IMR-90 (cell line): ENCODE data around the gene COL4A1. TPM values are rescaled to one million over a fixed set of nuclear protein-coding genes. Genes with fewer than 3 reads are reported as not detected.

Experiments used
- ATAC-seq: fragments of 200-7000 bp; cut with Tn5 transposase; 2 replicates; pipeline ENCODE4 v1.9.1; 2020; ENCODE audit warnings: low read depth, mild to moderate bottlenecking, moderate library complexity
- BruUV-seq: library from RNA; stranded (reverse); fragments of 400-500 nt; replicated peaks from 2 replicates; lab custom pipeline; 2021; lab: Mats Ljungman, UMichigan
- CTCF ChIA-PET: fragments of 300-600 bp; formaldehyde crosslinking; extraction: SDS; loops from one replicate; lab custom pipeline; 2021; ENCODE audit warnings: antibody characterized with exemption; lab: Yijun Ruan, JAX
- POLR2A ChIA-PET: fragments of 300-600 bp; sonication (Branson Sonifier 250); formaldehyde crosslinking; loops from one replicate; lab custom pipeline; 2022; ENCODE audit warnings: antibody characterized with exemption; ENCODE audit not compliant: unreplicated experiment; lab: Charles Lee
- DNase-seq: peaks from one replicate; pipeline ENCODE4 v3.0.0; 2013
- H2AFZ ChIP-seq: replicated peaks from 2 replicates; pipeline ENCODE3; 2013; ENCODE audit warnings: low read length, mild to moderate bottlenecking; ENCODE audit not compliant: poor library complexity
- H2AK5ac ChIP-seq: 2 replicates; pipeline ENCODE4 v1.6.1; 2013; ENCODE audit warnings: low read depth, low read length, inconsistent platforms
- H2AK9ac ChIP-seq: replicated peaks from 2 replicates; pipeline ENCODE3; 2013; ENCODE audit warnings: mild to moderate bottlenecking, low read depth, low read length, moderate library complexity; ENCODE audit not compliant: poor library complexity
- H2BK120ac ChIP-seq: 2 replicates; pipeline ENCODE4 v1.6.1; 2013; ENCODE audit warnings: low read depth, low read length, inconsistent platforms
- H2BK15ac ChIP-seq: 3 replicates; pipeline ENCODE4 v1.6.1; 2013; ENCODE audit warnings: low read depth, low read length, inconsistent platforms
- H2BK20ac ChIP-seq: 2 replicates; pipeline ENCODE4 v1.6.1; 2013; ENCODE audit warnings: low read depth, mild to moderate bottlenecking, inconsistent platforms, low read length, moderate library complexity
- H2BK5ac ChIP-seq: 2 replicates; pipeline ENCODE4 v1.6.1; 2013; ENCODE audit warnings: mild to moderate bottlenecking, low read depth, low read length, inconsistent platforms; ENCODE audit not compliant: poor library complexity, severe bottlenecking
- H3K14ac ChIP-seq: replicated peaks from 2 replicates; pipeline ENCODE4 v1.6.1; 2013; ENCODE audit warnings: low read depth, low read length, inconsistent platforms
- H3K18ac ChIP-seq: 2 replicates; pipeline ENCODE4 v1.6.1; 2013; ENCODE audit warnings: low read depth, low read length, control low read depth
- H3K23ac ChIP-seq: 2 replicates; pipeline ENCODE4 v1.6.1; 2013; ENCODE audit warnings: low read depth, low read length, inconsistent platforms
- H3K27ac ChIP-seq: 2 replicates; pipeline ENCODE4 v1.5.1; 2013; ENCODE audit warnings: mild to moderate bottlenecking, control low read depth, low read length; ENCODE audit not compliant: insufficient read depth
- H3K27me3 ChIP-seq: 2 replicates; pipeline ENCODE4 v1.6.1; 2013; ENCODE audit warnings: low read length; ENCODE audit not compliant: control insufficient read depth, insufficient read depth
- H3K36me3 ChIP-seq: 2 replicates; pipeline ENCODE4 v1.6.1; 2013; ENCODE audit warnings: low read length, mixed read lengths; ENCODE audit not compliant: control insufficient read depth, insufficient read depth
- H3K4ac ChIP-seq: 2 replicates; pipeline ENCODE4 v1.6.1; 2013; ENCODE audit warnings: low read depth, low read length, inconsistent platforms
- H3K4me1 ChIP-seq: 2 replicates; pipeline ENCODE4 v1.6.1; 2013; ENCODE audit warnings: low read length, mixed read lengths; ENCODE audit not compliant: control insufficient read depth, insufficient read depth
- H3K4me2 ChIP-seq: 2 replicates; pipeline ENCODE4 v1.6.1; 2013; ENCODE audit warnings: low read depth, mild to moderate bottlenecking, control low read depth, low read length, moderate library complexity
- H3K4me3 ChIP-seq: 2 replicates; pipeline ENCODE4 v1.5.1; 2013; ENCODE audit warnings: low read depth, mild to moderate bottlenecking, control low read depth, low read length, moderate library complexity; ENCODE audit not compliant: insufficient read depth
- H3K56ac ChIP-seq: 2 replicates; pipeline ENCODE4 v1.6.1; 2013; ENCODE audit warnings: low read length, inconsistent platforms; ENCODE audit not compliant: insufficient read depth; ENCODE audit errors: extremely low read depth
- H3K79me1 ChIP-seq, 2 experiments: 2 replicates each; pipeline ENCODE4 v1.6.1; 2013; ENCODE audit warnings: low read length in 2 of 2, inconsistent platforms in 1 of 2, low read depth in 1 of 2
- H3K9ac ChIP-seq: 2 replicates; pipeline ENCODE4 v1.6.1; 2013; ENCODE audit warnings: low read depth, low read length, control low read depth
- H3K9me1 ChIP-seq: 2 replicates; pipeline ENCODE4 v1.6.1; 2013; ENCODE audit warnings: low read length, inconsistent platforms; ENCODE audit not compliant: insufficient read depth
- H3K9me3 ChIP-seq: 2 replicates; pipeline ENCODE4 v1.6.1; 2013; ENCODE audit warnings: low read length; ENCODE audit not compliant: control insufficient read depth, insufficient read depth
- H4K20me1 ChIP-seq: 2 replicates; pipeline ENCODE4 v1.6.1; 2013; ENCODE audit warnings: low read length, inconsistent platforms; ENCODE audit not compliant: insufficient read depth
- H4K5ac ChIP-seq: 2 replicates; pipeline ENCODE4 v1.6.1; 2013; ENCODE audit warnings: mild to moderate bottlenecking, low read depth, low read length, control low read depth
- H4K8ac ChIP-seq, 2 experiments: 2 replicates each; pipeline ENCODE4 v1.6.1; 2013; ENCODE audit warnings: low read depth in 2 of 2, low read length in 2 of 2, control low read depth in 1 of 2, inconsistent platforms in 1 of 2
- H4K91ac ChIP-seq: 2 replicates; pipeline ENCODE4 v1.6.1; 2013; ENCODE audit warnings: low read depth, low read length, inconsistent platforms; ENCODE audit not compliant: insufficient read depth
- BHLHE40 ChIP-seq: fragments of 150-350 bp; IDR thresholded peaks from 2 replicates; pipeline ENCODE4 v1.6.1; 2016; ENCODE audit warnings: mild to moderate bottlenecking, low read depth, low read length
- CEBPB ChIP-seq: IDR thresholded peaks from 2 replicates; pipeline ENCODE4 v1.6.1; 2012; ENCODE audit warnings: low read depth, low read length, improper control_type of control experiment
- CHD1 ChIP-seq: IDR thresholded peaks from 2 replicates; pipeline ENCODE4 v1.6.1; 2012; ENCODE audit warnings: low read depth, low read length, improper control_type of control experiment
- CTCF ChIP-seq: conservative IDR thresholded peaks from 2 replicates; pipeline ENCODE4 v1.5.1; 2012; ENCODE audit warnings: mild to moderate bottlenecking, low read depth, low read length, improper control_type of control experiment
- FOS ChIP-seq: fragments of 150-350 bp; IDR thresholded peaks from 2 replicates; pipeline ENCODE4 v1.6.1; 2016; ENCODE audit warnings: low read depth, low read length
- MAFK ChIP-seq: IDR thresholded peaks from 2 replicates; pipeline ENCODE4 v1.6.1; 2012; ENCODE audit warnings: low read depth, low read length, improper control_type of control experiment
- MAZ ChIP-seq: IDR thresholded peaks from 2 replicates; pipeline ENCODE4 v1.6.1; 2012; ENCODE audit warnings: low read depth, mild to moderate bottlenecking, low read length, improper control_type of control experiment, moderate library complexity, borderline replicate concordance
- MXI1 ChIP-seq: IDR thresholded peaks from 2 replicates; pipeline ENCODE4 v1.6.1; 2012; ENCODE audit warnings: low read depth, mild to moderate bottlenecking, low read length, moderate library complexity, borderline replicate concordance
- NFE2L2 ChIP-seq: fragments of 150-350 bp; IDR thresholded peaks from 2 replicates; pipeline ENCODE4 v1.6.1; 2016; ENCODE audit warnings: low read depth, mild to moderate bottlenecking, low read length
- POLR2A ChIP-seq: IDR thresholded peaks from 2 replicates; pipeline ENCODE4 v1.6.1; 2012; ENCODE audit warnings: mild to moderate bottlenecking, low read depth, low read length
- RAD21 ChIP-seq: IDR thresholded peaks from 2 replicates; pipeline ENCODE4 v1.6.1; 2012; ENCODE audit warnings: low read length, improper control_type of control experiment
- RCOR1 ChIP-seq: IDR thresholded peaks from 2 replicates; pipeline ENCODE4 v1.6.1; 2012; ENCODE audit warnings: mild to moderate bottlenecking, low read length, improper control_type of control experiment; ENCODE audit not compliant: insufficient replicate concordance
- RFX5 ChIP-seq: IDR thresholded peaks from 2 replicates; pipeline ENCODE4 v1.8.0; 2012; ENCODE audit warnings: low read depth, mild to moderate bottlenecking, low read length, moderate library complexity
- SMC3 ChIP-seq: fragments of 150-350 bp; IDR thresholded peaks from 2 replicates; pipeline ENCODE4 v1.6.1; 2016; ENCODE audit warnings: low read depth, mild to moderate bottlenecking, antibody characterized with exemption, low read length, moderate library complexity
- USF2 ChIP-seq: fragments of 150-350 bp; IDR thresholded peaks from 2 replicates; pipeline ENCODE4 v1.6.1; 2017; ENCODE audit warnings: mild to moderate bottlenecking, antibody characterized with exemption, low read length, low read depth
- WGBS, 2 experiments: methylation state at CpG; one replicate each; pipeline versions ENCODE4 v1.1.5 to v1.1.7; 2013; ENCODE audit warnings: missing lambda C conversion rate in 2 of 2; ENCODE audit not compliant: insufficient read length in 1 of 2; ENCODE audit errors: extremely low coverage in 2 of 2; 5-methylcytosine and 5-hydroxymethylcytosine counted together
- dilution Hi-C: fragments of 300-500 bp; cut with HindIII; formaldehyde crosslinking; loops from one replicate; pipeline ENCODE4 v1.14.3; 2018; ENCODE audit warnings: low sequenced_read_pairs; ENCODE audit not compliant: unreplicated experiment
- in situ Hi-C: fragments of 300-500 bp; cut with MboI; formaldehyde crosslinking; loops from 3 replicates; pipeline ENCODE4 v1.14.3; 2019; ENCODE audit warnings: low sequenced_read_pairs, inconsistent platforms, mixed read lengths
- intact Hi-C: fragments of 100-400 bp; cut with micrococcal nuclease; formaldehyde crosslinking; loops from 2 replicates; pipeline ENCODE4 v1.10.0; 2022
- polyA plus RNA-seq, 3 experiments: library from polyadenylated mRNA; depleted of rRNA; stranded (reverse); fragments of >200 nt; gene quantifications; 2 replicates each; pipeline ENCODE4 v1.2.3, GENCODE V29; 2012; ENCODE audit warnings: low replicate concordance in 1 of 3
- total RNA-seq: library from RNA; depleted of rRNA; stranded (reverse); fragments of >200 nt; gene quantifications from 2 replicates; pipeline ENCODE4 v1.2.3, GENCODE V29; 2012
- TF ChIP-seq, protein P1 (sequence below): fragments of 150-350 bp; IDR thresholded peaks from 2 replicates; pipeline ENCODE4 v1.6.1; 2016; ENCODE audit warnings: low read depth, mild to moderate bottlenecking, low read length, moderate library complexity, borderline replicate concordance

COL4A1 gene
- total and polyA plus RNA-seq, 2 of the 4 experiments (the other 2 are of a cell fraction): 230 to 337 TPM

GRCh38 chr13:110162053-110162452 is 144.9 kb downstream of the COL4A1 start:
- Histone ChIP-seq H4K91ac (no peak overlapping the region), H3K79me1 (peaks cover 4 to 14% of the 10 kb centered on the region in 2 experiments; a peak in 3 of 4 replicates), H3K36me3 (peaks cover 74% of the 10 kb centered on the region), H4K8ac (no peak overlapping the region), H3K23ac (no peak overlapping the region), H2AK9ac (no peak overlapping the region), H3K4me2 (no peak overlapping the region), H3K27me3 (no peaks in the 10 kb centered on the region), H2BK120ac (no peak overlapping the region), H2AFZ (no peak overlapping the region), H3K9me3 (no peaks in the 10 kb centered on the region), H3K18ac (no peak overlapping the region), H3K56ac (no peak overlapping the region), H2BK20ac (no peak overlapping the region), H4K5ac (no peak overlapping the region), H3K9ac (no peak overlapping the region), H4K20me1 (peaks cover 10% of the 10 kb centered on the region; the same call in 1 of the 2 replicates), H2BK5ac (no peak overlapping the region), H2BK15ac (no peak overlapping the region), H2AK5ac (no peak overlapping the region), H3K4ac (no peak overlapping the region), H3K4me1 (peaks cover 3% of the 10 kb centered on the region), H3K14ac (no peak overlapping the region), H3K4me3 (no peak overlapping the region), H3K9me1 (peaks cover 13% of the 10 kb centered on the region; the same call in 1 of the 2 replicates), H3K27ac (no peak overlapping the region)
- dilution Hi-C loops: no loop called here
- 100% methylated on average over 5 of the region's 11 CpGs; no CpG with 5 or more reads in 1 of the 2 experiments for WGBS, 2 experiments
- DNase-seq (no peak), ATAC-seq (no peak)
- intact Hi-C loops: no loop called here
- ChIA-PET POLR2A (no interaction called here), CTCF (no interaction called here)
- in situ Hi-C loops: no loop called here
- no TSS peak for BruUV-seq
- TF ChIP-seq CHD1 (no peak), CTCF (no peak), RCOR1 (no peak), MAFK (no peak), BHLHE40 (no peak), FOS (no peak), SMC3 (no peak), RAD21 (no peak), MAZ (no peak), USF2 (no peak), RFX5 (no peak), CEBPB (no peak), NFE2L2 (no peak), POLR2A (no peak), MXI1 (no peak)
- TF ChIP-seq, protein P1, sequence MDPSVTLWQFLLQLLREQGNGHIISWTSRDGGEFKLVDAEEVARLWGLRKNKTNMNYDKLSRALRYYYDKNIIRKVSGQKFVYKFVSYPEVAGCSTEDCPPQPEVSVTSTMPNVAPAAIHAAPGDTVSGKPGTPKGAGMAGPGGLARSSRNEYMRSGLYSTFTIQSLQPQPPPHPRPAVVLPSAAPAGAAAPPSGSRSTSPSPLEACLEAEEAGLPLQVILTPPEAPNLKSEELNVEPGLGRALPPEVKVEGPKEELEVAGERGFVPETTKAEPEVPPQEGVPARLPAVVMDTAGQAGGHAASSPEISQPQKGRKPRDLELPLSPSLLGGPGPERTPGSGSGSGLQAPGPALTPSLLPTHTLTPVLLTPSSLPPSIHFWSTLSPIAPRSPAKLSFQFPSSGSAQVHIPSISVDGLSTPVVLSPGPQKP: no peak
